ENCODE data around the gene MINDY1. TPM values are rescaled to one million over a fixed set of nuclear protein-coding genes. Genes with fewer than 3 reads are reported as not detected.

MINDY1 gene
- total RNA-seq, 2 experiments from 2014 or later: 23.9 to 24.3 TPM

DNA sequence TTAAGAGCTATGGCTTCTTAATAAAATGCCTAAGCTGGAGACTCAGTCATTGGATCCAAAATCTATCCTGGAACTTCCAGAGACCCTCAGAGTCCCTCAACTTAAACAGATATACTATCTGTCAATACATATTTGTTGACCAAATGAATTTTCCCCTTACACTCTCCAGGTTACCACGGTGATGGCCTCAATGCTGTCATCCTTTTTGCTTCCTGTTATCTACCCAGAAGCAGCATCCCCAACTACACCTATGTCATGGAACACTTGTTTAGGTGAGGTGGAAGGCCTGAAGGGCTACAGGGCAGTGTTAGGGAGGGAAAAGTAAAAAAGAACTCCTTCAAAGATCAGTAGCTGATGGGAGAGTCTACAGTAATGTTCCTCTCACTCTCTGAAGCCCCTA is 36.5 kb upstream of the MINDY1 start:
- ChIA-PET CTCF (interaction anchor here (0.5 to 1.2 kb wide), 7 partner anchors 13 to 241 kb away, joined by 3 to 7 read pairs (median 3); partner anchors contain the start of genes CDC42SE1, GABPB2 and MLLT11), POLR2A (interaction anchor here (0.5 kb wide), 1 partner anchor 227 kb away, joined by 3 read pairs; no protein-coding TSS in a partner anchor)
- Mint-ChIP-seq H3K9me3 (no peaks in the 10 kb centered on the region), H3K4me3 (no peak overlapping the region), H3K4me1 (peaks cover 28% of the 10 kb centered on the region), H3K27me3 (no peaks in the 10 kb centered on the region), H3K27ac (no peak overlapping the region), H3K36me3 (ENCODE audit: low read depth) (peaks cover 1% of the 10 kb centered on the region)
- peak; percentile 18 for DNase-seq

DNA sequence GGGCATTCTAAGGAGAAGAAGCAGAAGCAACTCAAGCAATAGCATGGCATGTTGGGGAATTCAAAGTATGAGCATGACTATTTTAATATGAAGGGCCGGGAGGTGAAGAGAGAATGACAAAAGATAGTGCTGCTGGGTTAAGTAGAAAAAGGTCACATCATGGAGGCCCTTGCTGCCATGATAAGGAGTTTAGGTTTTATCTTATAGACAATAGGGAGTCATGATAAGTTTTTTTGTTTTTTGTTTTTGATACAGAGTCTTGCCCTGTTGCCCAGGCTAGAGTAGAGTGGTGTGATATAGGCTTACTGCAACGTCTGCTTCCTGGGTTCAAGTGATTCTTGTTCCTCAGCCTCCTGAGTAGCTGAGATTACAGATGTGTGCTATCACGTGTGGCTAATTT is 32.8 kb upstream of the MINDY1 start:
- ChIA-PET CTCF (interaction anchor here (0.6 to 1.5 kb wide), 5 partner anchors 9 to 117 kb away, joined by 3 to 6 read pairs (median 4); partner anchors contain the start of genes C1orf56, CDC42SE1, MLLT11 and TNFAIP8L2), POLR2A (no interaction called here)
- Mint-ChIP-seq H3K27ac (no peak overlapping the region), H3K27me3 (no peaks in the 10 kb centered on the region), H3K4me3 (no peak overlapping the region), H3K9me3 (no peaks in the 10 kb centered on the region), H3K36me3 (ENCODE audit: low read depth) (peaks cover 9% of the 10 kb centered on the region), H3K4me1 (peaks cover 15% of the 10 kb centered on the region)
- no peak for DNase-seq

DNA sequence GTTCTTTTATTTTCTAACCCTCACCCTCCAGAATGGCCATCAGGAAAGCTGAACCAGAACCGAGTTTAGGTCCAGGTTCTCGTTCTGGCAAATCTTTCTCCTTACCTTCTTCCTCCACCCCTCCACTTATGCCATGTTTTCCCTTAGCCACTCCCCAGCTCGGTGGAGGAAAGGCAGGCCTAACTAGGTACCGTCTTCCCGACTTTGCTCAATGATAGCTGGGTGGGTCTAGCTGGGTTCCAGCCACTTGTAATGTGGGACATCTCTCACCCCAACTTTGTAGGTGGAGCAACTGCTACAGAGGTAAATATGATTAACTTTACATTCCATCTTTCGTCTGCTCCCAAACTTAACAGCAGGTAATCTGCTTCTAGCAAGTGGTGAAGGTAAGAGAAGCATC is 30.3 kb upstream of the MINDY1 start:
- CTCF ChIA-PET: interaction anchor here (0.6 to 1.0 kb wide), 2 partner anchors 11 to 63 kb away, joined by 3 to 4 read pairs; partner anchors contain the start of gene C1orf56
- Mint-ChIP-seq H3K9me3 (no peaks in the 10 kb centered on the region), H3K36me3 (ENCODE audit: low read depth) (peaks cover 17% of the 10 kb centered on the region), H3K27ac (no peak overlapping the region), H3K4me3 (no peak overlapping the region), H3K27me3 (no peaks in the 10 kb centered on the region), H3K4me1 (peaks cover 6% of the 10 kb centered on the region)
- POLR2A ChIA-PET: interaction anchor here (0.5 kb wide), 1 partner anchor 48 kb away, joined by 5 read pairs; no protein-coding TSS in a partner anchor
- DNase-seq: no peak

DNA sequence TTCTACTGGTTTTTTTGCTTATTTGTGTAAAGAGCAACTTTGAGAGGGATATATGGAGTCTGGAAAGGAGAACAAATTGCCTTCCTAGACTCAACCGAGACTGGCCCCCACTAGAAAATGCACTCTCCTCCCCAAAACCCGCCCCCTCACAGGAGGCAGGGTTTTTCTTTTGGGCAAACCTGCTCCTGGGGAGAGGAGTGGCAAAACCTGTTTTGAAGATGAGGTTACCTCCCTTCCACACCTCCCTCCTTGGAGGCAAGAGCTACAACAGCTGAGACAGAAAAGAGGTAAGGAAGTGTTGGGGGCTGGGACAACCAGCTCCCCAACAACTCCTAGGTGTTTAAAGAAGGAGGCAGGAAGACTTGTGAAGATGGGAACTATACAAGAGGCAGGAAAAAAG is 29.7 kb upstream of the MINDY1 start, which contains the start of gene BNIPL:
Gene BNIPL, plus strand, starts transcription at position 231 of the 400 bp plus-strand sequence. Its CDS starts 140 bp downstream, at position 371.
- CTCF ChIA-PET: interaction anchor here (1.1 to 1.3 kb wide), 2 partner anchors 8 to 11 kb away, joined by 4 to 5 read pairs; partner anchors contain the start of gene C1orf56
- Mint-ChIP-seq H3K36me3 (ENCODE audit: low read depth) (peaks cover 19% of the 10 kb centered on the region), H3K27me3 (no peaks in the 10 kb centered on the region)

DNA sequence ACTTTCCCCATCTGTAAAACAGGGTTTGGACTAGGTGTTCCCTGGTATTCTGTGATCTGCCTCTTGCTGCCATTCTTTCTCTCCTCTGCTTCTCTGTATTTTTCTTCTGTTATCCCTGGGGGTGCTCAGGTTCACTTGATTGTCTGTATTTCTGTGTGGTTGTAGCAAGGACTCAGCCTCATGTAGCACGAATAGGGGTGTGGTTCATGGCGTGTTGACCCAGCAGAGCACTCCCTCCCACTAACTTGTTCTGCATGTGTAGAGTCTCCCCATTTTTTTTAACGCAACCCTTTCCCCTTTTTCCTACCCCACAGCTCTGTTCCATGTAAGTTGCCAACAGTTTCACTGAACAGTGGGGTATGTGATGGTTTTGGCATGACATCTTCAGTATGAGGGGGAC is 28.5 kb upstream of the MINDY1 start:
- H3K36me3 Mint-ChIP-seq (ENCODE audit: low read depth): peaks cover 22% of the 10 kb centered on the region
- H3K27me3 Mint-ChIP-seq: no peaks in the 10 kb centered on the region
- CTCF ChIA-PET: interaction anchor here (1.1 to 1.3 kb wide), 3 partner anchors 9 to 39 kb away, joined by 3 to 5 read pairs (median 4); partner anchors contain the start of gene C1orf56
- no peak overlapping the region for H3K4me3 Mint-ChIP-seq
- H3K9me3 Mint-ChIP-seq: no peaks in the 10 kb centered on the region
- POLR2A ChIA-PET: no interaction called here
- peaks cover 6% of the 10 kb centered on the region for H3K4me1 Mint-ChIP-seq
- H3K27ac Mint-ChIP-seq: no peak overlapping the region
- DNase-seq: no peak

More for the DNA sequence above, 29.7 kb upstream of the MINDY1 start, which contains the start of gene BNIPL:
- Mint-ChIP-seq H3K27ac (no peak within 1 kb of the TSS), H3K4me3 (no peak within 1 kb of the TSS), H3K9me3 (no peaks in the 10 kb centered on the region), H3K4me1 (peaks cover 6% of the 10 kb centered on the region)
- no peak for DNase-seq
- POLR2A ChIA-PET: no interaction called here

DNA sequence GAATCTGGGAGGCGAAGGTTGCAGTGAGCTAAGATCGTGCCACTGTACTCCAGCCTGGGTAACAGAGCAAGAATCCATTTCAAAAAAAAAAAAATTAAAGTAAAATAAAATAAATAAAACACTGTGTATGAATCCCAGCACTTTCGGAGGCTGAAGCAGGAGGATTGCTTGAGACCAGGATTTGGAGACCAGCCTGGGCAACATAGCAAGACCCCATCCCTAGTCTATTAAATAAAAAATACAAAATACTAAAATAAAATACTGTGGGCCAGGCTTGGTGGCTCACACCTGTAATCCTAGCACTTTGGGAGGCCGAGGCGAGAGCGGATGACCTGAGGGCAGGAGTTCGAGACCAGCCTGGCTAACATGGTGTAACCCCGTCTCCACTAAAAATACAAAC is 25.5 kb upstream of the MINDY1 start:
- Mint-ChIP-seq H3K27me3 (no peaks in the 10 kb centered on the region), H3K4me3 (no peak overlapping the region), H3K9me3 (no peaks in the 10 kb centered on the region), H3K27ac (no peak overlapping the region), H3K4me1 (peaks cover 3% of the 10 kb centered on the region), H3K36me3 (ENCODE audit: low read depth) (peaks cover 37% of the 10 kb centered on the region)
- DNase-seq: no peak
- POLR2A ChIA-PET: no interaction called here
- CTCF ChIA-PET: interaction anchor here (0.7 to 1.7 kb wide), 3 partner anchors 26 to 331 kb away, joined by 3 read pairs; no protein-coding TSS in a partner anchor

DNA sequence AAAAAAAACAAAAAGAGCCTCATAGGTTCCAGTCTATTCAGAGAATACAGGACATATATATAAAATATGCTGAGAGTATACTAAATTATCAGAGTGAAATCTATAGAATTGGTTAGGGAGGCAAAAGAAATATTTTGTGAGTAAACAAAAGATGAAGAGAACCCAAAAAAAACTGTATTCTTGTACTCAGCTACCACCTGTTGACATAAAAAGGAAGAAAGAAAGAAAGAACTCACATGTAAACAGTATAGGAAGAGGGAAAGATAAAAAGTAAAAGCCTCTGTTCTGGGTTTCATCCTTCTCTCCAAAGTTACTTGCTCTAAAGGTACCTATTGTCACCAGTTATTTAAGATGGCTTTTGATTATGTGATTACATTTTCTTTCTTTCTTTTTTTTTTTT is 19.8 kb upstream of the MINDY1 start:
- H3K27me3 Mint-ChIP-seq: no peaks in the 10 kb centered on the region
- H3K4me3 Mint-ChIP-seq: no peak overlapping the region
- H3K27ac Mint-ChIP-seq: no peak overlapping the region
- H3K36me3 Mint-ChIP-seq (ENCODE audit: low read depth): peaks cover 39% of the 10 kb centered on the region
- ChIA-PET POLR2A (interaction anchor here (0.9 kb wide), 1 partner anchor 31 kb away, joined by 3 read pairs; no protein-coding TSS in a partner anchor), CTCF (interaction anchor here (1.2 to 1.5 kb wide), 2 partner anchors 11 to 23 kb away, joined by 3 to 4 read pairs; no protein-coding TSS in a partner anchor)
- no peak for DNase-seq
- no peaks in the 10 kb centered on the region for H3K9me3 Mint-ChIP-seq
- H3K4me1 Mint-ChIP-seq: peaks cover 9% of the 10 kb centered on the region

DNA sequence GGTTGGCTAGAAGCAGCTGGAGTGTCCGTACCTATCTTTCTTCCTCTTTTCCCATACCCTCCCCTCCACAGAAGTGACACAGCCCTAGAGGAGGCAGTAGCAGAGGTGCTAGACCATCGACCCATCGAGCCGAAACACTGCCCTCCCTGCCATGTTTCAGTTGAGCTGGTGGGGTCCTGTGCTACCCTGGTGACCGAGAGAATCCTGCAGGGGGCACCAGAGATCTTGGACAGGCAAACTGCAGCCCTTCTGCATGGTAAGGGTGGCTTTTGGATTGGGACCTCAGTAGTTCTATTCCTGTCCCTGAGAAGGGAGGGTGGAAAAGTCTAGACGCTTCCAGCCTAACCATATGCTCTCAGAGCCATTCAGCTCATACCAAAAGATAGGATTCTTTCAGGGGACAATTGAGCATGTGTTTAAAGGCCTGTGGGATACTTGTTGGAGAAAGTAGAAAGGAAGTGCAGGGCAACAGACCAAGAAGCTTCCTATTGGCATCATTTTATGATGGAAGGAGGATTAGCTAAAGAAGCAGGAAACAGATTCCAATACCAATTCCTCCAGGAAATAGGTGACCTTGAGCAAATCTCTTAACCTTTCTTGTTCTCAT is 17.9 kb upstream of the MINDY1 start:
- peak; percentile 91 for DNase-seq
- CTCF ChIA-PET: interaction anchor here (0.6 to 1.8 kb wide), 28 partner anchors 9 to 327 kb away, joined by 3 to 11 read pairs (median 3); partner anchors contain the start of genes CDC42SE1, GOLPH3L, MLLT11 and TNFAIP8L2
- Mint-ChIP-seq H3K27ac (peak overlapping the region; percentile 66), H3K9me3 (no peaks in the 10 kb centered on the region), H3K4me1 (peaks cover 9% of the 10 kb centered on the region), H3K27me3 (no peaks in the 10 kb centered on the region), H3K36me3 (ENCODE audit: low read depth) (peaks cover 35% of the 10 kb centered on the region), H3K4me3 (no peak overlapping the region)
- POLR2A ChIA-PET: interaction anchor here (0.6 kb wide), 1 partner anchor 228 kb away, joined by 4 read pairs; no protein-coding TSS in a partner anchor

DNA sequence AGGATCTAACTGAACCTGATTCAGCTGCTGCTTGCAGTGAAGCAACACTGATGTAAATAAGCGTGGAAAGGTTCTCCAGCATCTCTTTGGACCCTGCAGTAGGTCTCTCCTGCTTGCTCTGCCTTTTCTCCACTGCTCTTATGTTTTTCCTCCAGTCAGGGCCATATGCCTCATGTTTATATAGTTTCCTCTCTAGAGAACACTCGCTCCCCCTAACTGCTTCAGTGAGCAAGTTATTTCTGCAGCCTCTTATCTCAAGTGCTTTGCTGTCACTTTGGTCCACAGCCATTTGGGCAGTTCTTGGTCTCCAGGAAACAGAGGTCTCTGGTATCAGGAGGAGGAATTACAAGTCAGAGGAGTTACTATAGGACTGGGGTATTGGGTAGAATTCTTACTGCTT is 6.8 kb upstream of the MINDY1 start:
- no peaks in the 10 kb centered on the region for H3K27me3 Mint-ChIP-seq
- ChIA-PET POLR2A (no interaction called here), CTCF (interaction anchor here (1.4 kb wide), 1 partner anchor 143 kb away, joined by 4 read pairs; the partner anchor contains the start of gene TNFAIP8L2)
- peaks cover 34% of the 10 kb centered on the region for H3K4me1 Mint-ChIP-seq
- H3K27ac Mint-ChIP-seq: no peak overlapping the region
- H3K9me3 Mint-ChIP-seq: no peaks in the 10 kb centered on the region
- no peak for DNase-seq
- H3K4me3 Mint-ChIP-seq: no peak overlapping the region
- peaks cover 13% of the 10 kb centered on the region for H3K36me3 Mint-ChIP-seq (ENCODE audit: low read depth)

DNA sequence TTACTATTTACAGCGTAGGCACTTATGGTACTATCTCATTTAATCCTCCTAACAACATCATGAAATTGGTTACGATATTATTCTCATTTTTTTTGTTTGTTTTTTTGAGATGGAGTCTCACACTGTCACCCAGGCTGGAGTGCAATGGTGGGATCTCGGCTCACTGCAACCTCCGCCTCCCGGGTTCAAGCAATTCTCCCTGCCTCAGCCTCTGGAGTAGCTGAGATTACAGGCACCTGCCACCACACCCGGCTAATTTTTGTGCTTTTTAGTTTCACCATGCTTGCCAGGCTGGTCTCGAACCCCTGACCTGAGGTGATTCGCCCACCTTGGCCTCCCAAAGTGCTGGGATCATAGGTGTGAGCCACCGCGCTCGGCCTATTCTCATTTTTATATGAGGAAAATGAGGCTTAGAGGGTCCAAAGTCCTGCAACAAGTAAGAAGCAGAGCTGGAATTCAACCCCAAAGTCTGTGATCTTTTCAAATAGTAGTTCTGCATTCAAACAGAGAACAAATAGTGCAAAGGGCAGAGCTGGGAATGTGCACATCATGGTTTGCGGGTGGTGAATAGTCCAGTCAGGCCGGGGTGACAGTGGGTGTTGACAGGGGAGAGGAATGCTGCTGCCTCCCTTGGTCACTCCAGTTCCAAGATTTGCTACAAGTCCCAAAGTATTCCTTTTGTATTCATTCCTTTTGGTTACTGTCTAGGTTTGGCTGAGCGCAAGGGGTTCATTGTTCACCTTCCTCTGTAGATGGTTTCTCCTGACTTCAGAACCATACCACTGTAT is 6.2 kb upstream of the MINDY1 start:
- Mint-ChIP-seq H3K27me3 (no peaks in the 10 kb centered on the region), H3K36me3 (ENCODE audit: low read depth) (peaks cover 10% of the 10 kb centered on the region), H3K4me3 (no peak overlapping the region), H3K27ac (no peak overlapping the region), H3K9me3 (no peaks in the 10 kb centered on the region), H3K4me1 (peaks cover 40% of the 10 kb centered on the region)
- ChIA-PET CTCF (interaction anchor here (0.6 to 1.4 kb wide), 3 partner anchors 46 to 144 kb away, joined by 3 to 4 read pairs (median 3); partner anchors contain the start of genes CDC42SE1 and TNFAIP8L2), POLR2A (no interaction called here)
- no peak for DNase-seq

DNA sequence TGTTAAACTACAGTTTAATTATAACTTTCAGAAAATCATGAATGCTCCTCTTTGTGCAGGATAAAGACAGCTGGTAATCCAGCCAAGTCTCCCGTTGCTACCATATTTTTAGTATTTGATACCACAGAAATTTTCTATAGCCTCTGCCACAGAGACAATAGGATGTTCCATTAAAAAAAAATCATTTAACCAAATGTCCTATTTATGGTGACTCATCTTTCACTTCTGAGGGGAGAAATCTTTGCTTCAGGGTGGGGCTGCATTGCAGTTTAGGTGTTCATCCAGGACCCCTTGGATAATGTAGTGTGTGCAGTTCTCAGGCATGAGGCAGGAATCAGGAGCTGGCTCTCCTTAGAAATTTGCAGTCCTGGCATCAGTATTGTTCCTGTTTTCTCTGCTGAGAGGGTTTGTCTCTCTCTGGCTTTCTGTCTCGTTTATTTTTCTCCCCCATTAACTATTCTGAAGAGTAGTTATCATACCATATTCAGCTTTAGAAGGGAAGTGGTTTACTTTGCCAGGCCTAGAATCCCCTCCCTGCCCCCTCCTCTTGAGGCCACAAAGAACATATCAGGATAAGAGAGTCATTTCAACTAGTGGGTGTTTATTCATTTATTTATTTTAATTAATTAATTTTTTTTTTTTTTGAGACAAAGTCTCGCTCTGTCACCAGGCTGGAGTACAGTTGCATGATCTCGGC is 4.6 kb upstream of the MINDY1 start:
- peaks cover 55% of the 10 kb centered on the region for H3K4me1 Mint-ChIP-seq
- H3K4me3 Mint-ChIP-seq: no peak overlapping the region
- DNase-seq: no peak
- peaks cover 10% of the 10 kb centered on the region for H3K36me3 Mint-ChIP-seq (ENCODE audit: low read depth)
- no peak overlapping the region for H3K27ac Mint-ChIP-seq
- ChIA-PET CTCF (interaction anchor here (0.5 to 1.1 kb wide), 4 partner anchors 14 to 219 kb away, joined by 3 to 5 read pairs (median 4); no protein-coding TSS in a partner anchor), POLR2A (interaction anchor here (0.6 kb wide), 1 partner anchor 654 kb away, joined by 11 read pairs; no protein-coding TSS in a partner anchor)
- no peaks in the 10 kb centered on the region for H3K9me3 Mint-ChIP-seq
- no peaks in the 10 kb centered on the region for H3K27me3 Mint-ChIP-seq

DNA sequence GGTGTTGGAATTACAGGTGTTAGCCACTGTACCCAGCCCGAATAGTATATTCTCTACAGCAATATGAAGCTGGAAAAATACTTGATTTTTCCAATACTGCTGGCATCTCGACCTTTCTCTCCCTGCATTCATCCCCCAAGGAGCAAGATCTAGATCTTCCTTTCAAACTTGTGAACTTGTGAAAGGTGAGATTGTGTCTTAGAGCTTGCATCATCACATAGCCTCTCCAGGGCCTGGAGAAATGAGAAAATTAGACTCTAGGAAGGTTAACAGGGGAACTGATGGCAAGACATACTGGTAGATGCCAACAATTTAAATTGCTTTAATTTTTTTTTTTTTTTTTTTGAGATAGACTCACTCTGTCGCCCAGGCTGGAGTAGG is 3.6 kb upstream of the MINDY1 start:
- Mint-ChIP-seq H3K36me3 (ENCODE audit: low read depth) (peaks cover 10% of the 10 kb centered on the region), H3K27ac (no peak overlapping the region), H3K4me3 (no peak overlapping the region), H3K4me1 (peaks cover 64% of the 10 kb centered on the region), H3K9me3 (no peaks in the 10 kb centered on the region), H3K27me3 (no peaks in the 10 kb centered on the region)
- POLR2A ChIA-PET: interaction anchor here (0.6 kb wide), 1 partner anchor 653 kb away, joined by 11 read pairs; no protein-coding TSS in a partner anchor
- DNase-seq: no peak
- CTCF ChIA-PET: interaction anchor here (0.6 to 1.3 kb wide), 2 partner anchors 38 to 241 kb away, joined by 3 to 5 read pairs; partner anchors contain the start of gene C1orf56
